ENCODE results near the gene RASL11A. TPM values are rescaled to one million over a fixed set of nuclear protein-coding genes. Genes with fewer than 3 reads are reported as not detected.

Gene RASL11A
- total and polyA plus RNA-seq, 2 of the 13 experiments (the other 11 are each of a cell fraction or from before 2014, with no cell fraction given): 3.0 to 4.1 TPM

- TF ChIP-seq ZNF740 (CRISPR knock-in tag; IDR thresholded peaks at IDR 0.05) (no peak), NKX3-1 (CRISPR knock-in tag; IDR thresholded peaks at IDR 0.05) (peak; percentile 64; the same call in 1 of the 2 replicates), MTF2 (CRISPR knock-in tag; IDR thresholded peaks at IDR 0.05; ENCODE audit: borderline replicate concordance) (peak; percentile 90; the same call in 1 of the 2 replicates), NAIF1 (CRISPR knock-in tag; IDR thresholded peaks at IDR 0.05; ENCODE audit: borderline replicate concordance) (no peak), ZNF766 (CRISPR knock-in tag; IDR thresholded peaks at IDR 0.05; ENCODE audit: borderline replicate concordance) (peak; percentile 31; the same call in 1 of the 2 replicates), ZNF780A (CRISPR knock-in tag; IDR thresholded peaks at IDR 0.05) (no peak), MAFK (conservative IDR thresholded peaks at IDR 0.05 in 1 of 2, IDR thresholded peaks at IDR 0.05 in 1 of 2; ENCODE audit: low read length in 2 of 2) (no peak), ZNF678 (CRISPR knock-in tag; IDR thresholded peaks at IDR 0.05) (no peak), STAT5B (CRISPR knock-in tag; IDR thresholded peaks at IDR 0.05) (no peak), ZBTB7A (CRISPR knock-in tag; IDR thresholded peaks at IDR 0.05) (peak; percentile 85), NFKBIZ (CRISPR knock-in tag; IDR thresholded peaks at IDR 0.05) (no peak), PHF5A (CRISPR knock-in tag; IDR thresholded peaks at IDR 0.05; ENCODE audit: low read depth, unreplicated experiment) (no peak), CEBPB (IDR thresholded peaks at IDR 0.05; ENCODE audit: borderline replicate concordance, low read depth, low read length) (no peak), GTF3A (CRISPR knock-in tag; conservative IDR thresholded peaks at IDR 0.05) (no peak), ZNF510 (CRISPR knock-in tag; IDR thresholded peaks at IDR 0.05; ENCODE audit: low read depth) (no peak), TBX3 (IDR thresholded peaks at IDR 0.05; ENCODE audit: borderline replicate concordance) (no peak), HOXA9 (CRISPR knock-in tag; IDR thresholded peaks at IDR 0.05; ENCODE audit: borderline replicate concordance) (peak; percentile 79; the same call in 1 of the 2 replicates), DPF2 (CRISPR knock-in tag; IDR thresholded peaks at IDR 0.05; ENCODE audit: borderline replicate concordance, low read depth) (no peak), KDM3A (CRISPR knock-in tag; IDR thresholded peaks at IDR 0.05; ENCODE audit: low read depth) (peak; percentile 72; the same call in 1 of the 2 replicates), POLR2A (IDR thresholded peaks at IDR 0.05; ENCODE audit: insufficient read depth in 1 of 2, low read depth in 2 of 2, low read length in 2 of 2) (peak; percentile 68 to 78), RBFOX2 (IDR thresholded peaks at IDR 0.05; ENCODE audit: low read depth, low read length) (peak; percentile 76), ARHGAP35 (CRISPR knock-in tag; IDR thresholded peaks at IDR 0.05; ENCODE audit: borderline replicate concordance) (no peak; the same call in 1 of the 2 replicates), KLF11 (CRISPR knock-in tag; IDR thresholded peaks at IDR 0.05) (no peak), MXD3 (CRISPR knock-in tag; IDR thresholded peaks at IDR 0.05) (0 out of 2 replicates have a peak, but pooled peaks have one; percentile 66), ZSCAN12 (CRISPR knock-in tag; IDR thresholded peaks at IDR 0.05) (0 out of 2 replicates have a peak, but pooled peaks have one; percentile 57), REST (IDR thresholded peaks at IDR 0.05; ENCODE audit: borderline replicate concordance in 1 of 2, low read depth in 1 of 2, low read length in 2 of 2) (no peak; a peak in 1 of 4 replicates), RXRA (CRISPR knock-in tag; IDR thresholded peaks at IDR 0.05) (peak; percentile 51)
These were observed at the start of gene RASL11A (continued) for GRCh38 chr13:27270594-27271520.
